NCI-H1048 (cell line): ENCODE data around the gene SMIM41.

Experiments
- DNase-seq: peaks from one replicate; lab custom pipeline; 2025; lab: John Stamatoyannopoulos, UW

Gene SMIM41

DNA sequence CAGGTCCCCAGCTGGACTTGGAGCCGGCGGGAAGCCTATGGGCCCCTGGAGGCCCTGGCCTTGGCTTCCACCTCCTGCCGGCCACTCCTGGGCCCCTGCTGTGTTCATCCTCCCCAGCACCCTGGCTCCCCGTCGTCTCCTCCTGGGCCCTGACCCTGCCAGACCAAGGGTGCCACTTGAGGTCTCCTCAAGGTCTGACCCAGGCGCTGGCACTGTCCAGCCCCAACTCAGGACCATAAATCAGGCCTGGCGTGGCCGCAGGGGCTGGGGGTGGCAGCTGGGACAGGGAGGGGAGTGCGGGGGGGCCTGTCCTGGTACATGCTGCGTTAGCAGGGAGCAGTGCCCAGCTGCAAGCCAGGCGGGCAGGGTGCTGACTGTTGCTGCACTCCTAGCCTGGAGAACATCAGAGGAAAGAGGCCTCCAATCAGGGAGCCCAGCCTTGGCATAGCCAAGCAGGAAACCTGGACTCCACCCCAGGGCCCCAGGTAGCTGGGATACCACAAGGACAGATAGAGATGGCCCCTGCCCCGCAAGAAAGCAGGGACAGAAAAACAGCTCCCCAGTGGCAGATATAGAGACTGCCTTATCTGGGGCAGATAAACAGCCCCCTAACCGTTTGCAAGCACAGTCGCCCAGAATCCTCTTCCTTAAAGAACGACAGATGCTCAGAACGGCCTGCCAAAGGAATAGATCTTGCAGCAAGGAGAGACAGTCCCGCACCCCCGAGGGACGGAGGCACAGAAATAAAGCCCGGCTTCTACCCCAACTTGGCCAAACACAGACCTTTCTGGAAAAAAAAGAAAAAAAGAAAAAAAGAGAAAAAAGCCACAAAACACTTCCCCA lies 16.2 kb upstream of the SMIM41 start:
- DNase-seq, result no peak

- DNase-seq, result no peak
Measured at GRCh38 chr12:52063981-52064649, 15.4 kb upstream of the SMIM41 start.

GRCh38 chr12:52066346-52067080 lies 13.0 kb upstream of the SMIM41 start:
- DNase-seq, result no peak

DNA sequence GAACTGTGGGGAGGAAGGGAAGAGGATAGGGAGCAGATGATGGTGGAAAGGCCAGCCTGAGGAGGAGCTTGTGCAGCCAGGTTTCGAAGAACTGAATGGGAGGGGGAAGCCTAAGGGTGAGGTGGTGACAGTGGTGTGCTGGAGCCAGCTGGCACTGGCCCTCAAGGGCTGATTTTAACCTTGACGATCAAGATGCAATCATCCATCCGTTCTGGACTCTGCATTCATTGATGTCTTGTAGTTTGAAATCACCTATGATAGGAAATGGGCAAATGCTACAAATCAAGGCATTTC lies 12.5 kb upstream of the SMIM41 start:
- DNase-seq, result no peak

- DNase-seq, result peak; percentile 84
Measured at GRCh38 chr12:52069327-52070184, 9.9 kb upstream of the SMIM41 start, which contains the start of gene ATG101. Gene ATG101, plus strand, starts transcription at chr12:52069978. Its CDS starts 3,673 bp downstream, at chr12:52073651.

DNA sequence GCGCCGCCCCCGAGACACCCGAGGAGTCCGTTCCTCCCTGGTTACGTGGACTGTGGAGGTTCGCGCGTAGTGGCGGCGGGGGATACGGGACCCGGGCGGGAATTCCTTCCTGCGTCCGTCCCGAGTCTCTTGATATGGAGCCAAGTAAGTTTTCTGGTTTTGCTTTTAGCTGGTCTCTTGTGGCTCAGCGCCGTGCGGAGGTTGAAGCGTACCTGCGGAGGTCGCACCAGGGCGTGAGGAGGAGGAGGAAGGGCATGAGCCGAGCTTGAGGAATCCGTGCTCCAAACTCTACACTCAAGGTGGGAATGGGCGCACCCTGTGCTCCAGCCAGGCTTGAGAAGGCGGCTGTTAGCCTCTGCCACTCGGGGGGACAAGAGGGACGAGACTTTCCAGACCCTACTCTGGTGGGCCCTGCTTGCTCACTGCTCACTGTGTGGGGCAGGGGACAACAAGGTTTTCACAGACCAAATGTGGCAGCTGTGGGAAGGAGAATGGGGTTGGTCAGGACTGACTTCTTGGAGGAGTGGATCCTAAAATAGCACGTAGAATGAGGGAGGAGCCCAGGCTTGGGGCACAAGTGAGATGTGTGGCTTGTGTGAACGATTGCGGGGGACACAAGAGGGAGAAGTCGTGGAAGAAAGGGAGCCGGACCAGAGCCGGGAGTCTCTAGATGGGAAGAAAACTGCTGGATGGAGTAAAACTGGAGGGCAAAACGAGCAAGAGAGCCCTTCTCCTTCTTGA lies 9.1 kb upstream of the SMIM41 start:
- DNase-seq, result no peak

DNA sequence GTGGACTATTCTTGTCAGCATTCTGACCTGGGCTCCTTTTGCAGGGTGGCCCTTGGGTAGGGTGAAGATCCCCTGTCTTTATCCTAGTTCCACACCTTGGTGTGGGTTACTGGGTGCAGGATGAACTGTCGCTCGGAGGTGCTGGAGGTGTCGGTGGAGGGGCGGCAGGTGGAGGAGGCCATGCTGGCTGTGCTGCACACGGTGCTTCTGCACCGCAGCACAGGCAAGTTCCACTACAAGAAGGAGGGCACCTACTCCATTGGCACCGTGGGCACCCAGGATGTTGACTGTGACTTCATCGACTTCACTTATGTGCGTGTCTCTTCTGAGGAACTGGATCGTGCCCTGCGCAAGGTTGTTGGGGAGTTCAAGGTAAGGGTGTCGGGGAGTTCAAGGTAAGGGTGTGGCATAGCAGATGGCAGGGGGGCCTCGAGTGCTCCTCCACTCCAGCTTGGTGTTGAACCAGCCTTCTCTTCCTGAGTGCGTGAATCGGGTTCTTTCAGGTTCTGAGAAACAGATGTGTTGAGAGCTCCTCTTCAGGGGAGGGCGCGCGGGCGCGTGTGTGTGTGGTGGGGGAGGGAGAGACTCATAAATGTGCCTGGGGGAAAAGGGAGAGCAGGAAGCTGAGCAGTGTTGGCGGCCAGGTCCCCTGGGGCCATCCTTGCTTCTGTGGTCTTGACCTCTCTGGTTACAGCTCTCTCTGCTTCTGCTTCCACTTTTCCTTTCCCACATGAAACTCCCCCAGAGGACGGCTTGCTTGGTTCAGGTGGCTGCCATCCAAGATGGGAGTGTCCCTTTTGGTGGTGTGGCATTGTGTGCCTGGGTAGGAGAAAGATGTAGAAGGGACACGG lies 5.7 kb upstream of the SMIM41 start:
- DNase-seq, result no peak

- DNase-seq, result no peak
Measured at GRCh38 chr12:52074971-52075724, 4.4 kb upstream of the SMIM41 start.

GRCh38 chr12:52076811-52077210 lies 2.7 kb upstream of the SMIM41 start:
- no peak for DNase-seq

DNA sequence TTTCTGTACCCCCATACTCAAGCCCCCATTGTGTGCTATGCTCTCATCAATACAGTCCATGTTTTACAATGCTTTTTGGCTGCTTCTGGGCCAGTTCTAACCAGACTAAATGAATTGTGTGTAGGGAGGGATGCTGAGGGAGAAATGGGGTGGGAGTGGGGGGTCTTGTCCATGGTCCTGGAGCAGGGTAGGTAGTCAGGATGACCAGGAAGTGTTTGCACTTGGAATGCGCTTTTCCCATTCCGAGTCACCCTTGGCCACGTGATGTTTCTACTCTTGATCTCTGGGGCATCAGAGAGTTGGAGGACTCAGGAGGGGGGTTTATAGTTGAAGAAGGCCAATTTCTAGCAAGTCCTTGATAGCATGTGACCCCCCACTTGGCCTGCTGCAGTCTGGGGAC lies 1.2 kb upstream of the SMIM41 start:
- no peak for DNase-seq

DNA sequence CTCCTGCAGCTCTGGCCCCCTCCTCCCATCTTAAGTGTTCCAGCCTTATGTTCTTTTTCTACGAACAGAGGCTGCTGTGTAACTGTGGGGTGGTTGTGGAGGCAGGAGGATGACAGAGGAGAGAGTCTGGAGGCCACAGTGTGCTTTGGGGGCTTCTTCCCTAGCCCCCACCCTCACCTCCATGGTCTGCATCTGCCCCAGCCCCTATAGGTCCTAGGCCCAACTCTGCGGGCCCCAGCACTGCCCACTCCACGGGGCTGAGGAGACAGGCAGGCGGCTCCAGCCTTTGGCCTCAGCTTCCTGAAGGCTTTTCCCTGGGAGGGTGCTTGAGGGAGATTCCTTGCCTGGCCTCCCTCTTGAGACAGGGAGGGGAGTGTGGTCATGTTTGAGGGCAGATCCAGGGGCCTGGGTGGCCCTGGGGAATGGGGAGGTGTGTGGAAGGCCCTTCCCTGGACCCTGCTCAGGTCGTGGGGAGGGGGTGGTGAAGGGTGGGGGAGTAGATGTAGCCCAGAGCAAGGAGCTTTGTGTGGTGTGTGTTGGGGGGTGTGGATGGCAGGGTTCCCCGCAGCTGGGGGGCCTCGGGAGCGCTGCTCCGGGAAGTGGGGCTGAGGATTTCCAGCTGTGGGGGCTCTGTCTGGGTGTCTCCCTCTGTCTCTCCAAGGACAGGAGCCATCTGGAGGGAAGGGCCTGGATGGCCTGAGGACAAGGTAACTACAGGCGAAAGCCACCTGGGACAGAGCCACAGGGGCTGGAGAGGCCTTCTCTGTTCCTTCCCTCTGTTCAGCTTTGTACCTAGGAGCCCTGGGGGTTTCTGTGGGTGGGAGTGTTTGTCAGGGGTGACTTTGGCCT lies 1.1 kb downstream of the SMIM41 start:
- DNase-seq, result no peak

DNA sequence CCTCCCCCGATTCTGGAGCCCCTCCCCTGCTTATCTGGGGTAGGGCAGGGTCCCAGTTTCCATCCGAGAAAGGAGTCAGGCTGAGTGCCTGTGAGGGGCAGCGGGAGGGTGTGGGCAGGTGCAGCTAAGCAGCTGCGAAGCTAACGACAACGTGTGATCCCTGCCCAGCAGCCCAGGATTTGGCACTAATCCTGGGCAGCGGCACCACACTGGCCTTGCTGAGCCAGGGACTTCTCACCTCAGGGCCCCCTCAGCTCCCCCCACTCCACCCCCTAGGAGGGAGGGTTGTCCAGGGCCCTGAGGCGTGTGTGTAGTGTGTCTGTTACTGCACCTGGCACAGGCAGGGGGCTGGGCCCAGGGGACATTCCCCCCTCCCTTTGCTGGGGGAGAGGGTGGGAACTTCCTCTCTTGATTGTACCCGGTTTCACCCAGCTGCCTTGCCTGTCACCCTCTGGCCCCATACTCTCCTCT lies 1.8 kb downstream of the SMIM41 start:
- no peak for DNase-seq

DNA sequence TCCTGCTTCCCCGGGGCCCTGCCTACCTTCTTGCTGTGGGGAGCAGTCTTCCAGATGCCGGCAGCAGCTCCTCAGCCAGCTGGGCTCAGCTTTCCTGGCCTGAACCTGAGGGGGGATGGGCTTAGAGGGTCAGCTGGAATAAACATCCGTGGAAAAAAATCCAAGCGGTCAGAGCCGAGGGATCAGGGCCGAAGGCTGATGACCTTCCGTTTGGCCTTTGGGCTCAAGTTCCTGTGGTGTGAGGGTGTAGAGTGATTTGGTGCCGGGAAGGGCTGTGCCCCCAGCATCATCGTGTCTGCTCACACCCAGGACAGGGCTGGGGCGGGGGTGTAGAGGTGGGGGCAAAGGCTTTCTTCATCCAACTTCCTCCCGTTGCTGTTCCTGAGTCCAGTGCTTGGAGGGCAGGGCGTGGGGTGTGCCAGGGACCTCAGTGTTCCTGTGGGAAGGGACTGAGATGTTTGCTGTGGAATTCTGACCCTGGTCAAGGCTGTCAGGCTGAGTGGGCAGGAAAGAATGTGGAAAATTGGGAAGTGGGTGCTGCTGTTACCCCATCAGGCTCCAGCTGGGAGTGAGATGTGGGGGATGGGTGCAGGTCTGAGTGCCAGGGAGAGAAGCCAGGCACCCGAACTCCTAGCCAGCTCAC lies 2.6 kb downstream of the SMIM41 start:
- no peak for DNase-seq

DNA sequence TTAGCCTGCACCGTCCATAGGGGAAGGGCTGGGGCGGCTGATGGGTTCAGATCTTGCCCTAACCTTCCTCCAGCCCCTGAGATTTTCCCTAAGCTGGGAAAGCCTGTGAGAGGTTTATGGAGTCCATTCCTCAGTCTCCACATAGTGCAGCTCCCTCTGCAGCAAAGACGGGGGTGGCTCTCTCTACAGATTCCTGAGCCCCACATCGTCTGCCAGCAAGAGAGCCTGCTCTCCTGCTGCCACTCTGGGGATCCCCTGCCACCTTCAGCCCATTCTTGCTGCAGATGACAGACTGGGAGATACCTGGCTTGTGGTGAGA lies 3.1 kb downstream of the SMIM41 start:
- DNase-seq, result no peak

GRCh38 chr12:52082988-52083637 lies 3.6 kb downstream of the SMIM41 start:
- no peak for DNase-seq

DNA sequence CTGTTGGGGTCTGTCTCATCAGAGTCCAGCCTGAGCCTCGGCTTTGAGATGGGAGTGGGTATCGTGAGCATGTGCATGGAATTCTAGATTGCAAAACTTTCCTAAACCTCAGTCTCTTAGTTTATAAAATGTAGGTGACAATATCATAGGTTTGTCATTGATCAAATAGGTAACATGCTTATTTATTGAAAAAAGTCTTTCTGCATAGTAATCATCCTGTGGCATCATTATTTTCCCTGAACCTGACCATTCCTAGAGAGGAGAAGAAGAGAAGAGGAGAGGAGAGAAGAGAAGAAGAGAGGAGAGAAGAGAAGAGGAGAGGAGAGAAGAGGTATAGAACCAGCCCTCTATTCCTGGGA lies 4.1 kb downstream of the SMIM41 start:
- DNase-seq, result no peak

DNA sequence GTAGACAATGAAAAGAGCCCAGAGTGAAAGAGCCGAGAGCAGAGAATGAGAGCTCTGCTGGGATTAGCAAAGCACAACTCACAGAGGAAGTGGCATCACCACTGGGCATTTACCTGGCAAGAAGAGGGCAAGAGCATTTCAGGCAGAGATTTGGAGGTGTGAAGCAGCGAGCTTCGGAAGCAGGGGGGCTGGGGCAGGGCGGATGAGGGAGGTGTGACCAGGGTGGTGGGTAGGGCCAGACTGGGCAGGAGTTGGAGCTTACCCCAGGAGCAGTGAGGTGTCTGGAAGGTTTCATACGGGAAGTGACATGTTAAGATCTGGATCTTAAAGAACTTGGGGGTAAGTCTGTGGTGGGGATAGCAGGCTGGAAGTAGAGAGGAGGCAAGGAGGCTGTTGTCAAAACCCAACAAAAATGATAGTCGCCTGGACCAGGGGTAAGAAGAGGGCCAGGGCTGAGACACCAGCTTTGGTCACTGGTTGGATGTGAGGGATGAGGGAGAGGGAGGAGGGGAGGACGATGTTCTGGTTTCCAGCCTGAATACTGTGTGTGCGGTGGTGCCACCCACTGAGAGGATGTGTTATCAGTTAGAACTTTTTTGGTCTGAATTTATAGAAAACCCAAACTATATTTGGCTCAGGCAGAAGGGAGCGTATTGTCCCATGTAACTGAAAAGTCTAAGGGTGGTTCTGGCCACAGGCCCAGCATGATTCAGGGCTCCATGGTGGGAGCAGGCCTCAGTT lies 5.2 kb downstream of the SMIM41 start:
- no peak for DNase-seq
